GM18909 (cell line): Measurements from ENCODE around the gene CACNG7.

Experiments used
- ATAC-seq: cut with Tn5 transposase; IDR thresholded peaks from one replicate; pipeline ENCODE4 v1.9.1; 2021; ENCODE audit warnings: mild to moderate bottlenecking; ENCODE audit not compliant: unreplicated experiment, poor library complexity

The CACNG7 gene

GRCh38 chr19:53903055-53903680 is 5.9 kb upstream of the CACNG7 start:
- ATAC-seq = no peak

- ATAC-seq = no peak
Observed at GRCh38 chr19:53904909-53905308, 4.2 kb upstream of the CACNG7 start.

- ATAC-seq = no peak
Observed at GRCh38 chr19:53905787-53906186, 3.3 kb upstream of the CACNG7 start.

- no peak for ATAC-seq
Observed at GRCh38 chr19:53906211-53907192, 2.6 kb upstream of the CACNG7 start.

- no peak for ATAC-seq
Observed at GRCh38 chr19:53907193-53907581, 1.9 kb upstream of the CACNG7 start.

GRCh38 chr19:53907690-53908089 is 1.4 kb upstream of the CACNG7 start:
- ATAC-seq = no peak

- no peak for ATAC-seq
Observed at GRCh38 chr19:53908106-53908934, 758 bp upstream of the CACNG7 start.

- no peak for ATAC-seq
Observed at GRCh38 chr19:53909471-53910169, 542 bp downstream of the CACNG7 start.

GRCh38 chr19:53910170-53910518 is 1.1 kb downstream of the CACNG7 start:
- ATAC-seq = no peak

GRCh38 chr19:53912653-53913052 is 3.6 kb downstream of the CACNG7 start:
- no peak for ATAC-seq

- no peak for ATAC-seq
Observed at GRCh38 chr19:53915000-53915399, 5.9 kb downstream of the CACNG7 start.

GRCh38 chr19:53916004-53916403 is 6.9 kb downstream of the CACNG7 start:
- ATAC-seq = no peak

- no peak for ATAC-seq
Observed at GRCh38 chr19:53917356-53917755, 8.3 kb downstream of the CACNG7 start.

- ATAC-seq = no peak
Observed at GRCh38 chr19:53927739-53928138, 18.7 kb downstream of the CACNG7 start.

- ATAC-seq = no peak
Observed at GRCh38 chr19:53936029-53936428, 27.0 kb downstream of the CACNG7 start.

- ATAC-seq = no peak
Observed at GRCh38 chr19:53942001-53942786, 33.1 kb downstream of the CACNG7 start.

- ATAC-seq = no peak
Observed at GRCh38 chr19:53944416-53944815, 35.3 kb downstream of the CACNG7 start.

GRCh38 chr19:53944933-53945332 is 35.9 kb downstream of the CACNG7 start:
- no peak for ATAC-seq

GRCh38 chr19:53945441-53945840 is 36.4 kb downstream of the CACNG7 start:
- ATAC-seq = no peak
